ENCODE results near the gene PCGF5. TPM values are rescaled to one million over a fixed set of nuclear protein-coding genes. Genes with fewer than 3 reads are reported as not detected.

Gene PCGF5
- 24.9 and 33.3 TPM in 2 replicates for total RNA-seq

GRCh38 chr10:91220194-91220953 lies at the start of gene PCGF5:
PCGF5 (plus strand) TSS chr10:91220663; CDS start chr10:91222872, 2,209 bp downstream.

Other genes starting within 250 kb of the PCGF5 start
- 7.4 and 12.9 TPM in 2 replicates for gene HECTD2, start 189.7 kb downstream of the PCGF5 start, total RNA-seq

Data from placental pericyte (primary cell).